ENCODE results near the gene EPYC. TPM values are rescaled to one million over a fixed set of nuclear protein-coding genes. Genes with fewer than 3 reads are reported as not detected.

The EPYC gene
- total and polyA plus RNA-seq, 2 of the 13 experiments (the other 11 are each of a cell fraction or from before 2014, with no cell fraction given) = not detected

DNA sequence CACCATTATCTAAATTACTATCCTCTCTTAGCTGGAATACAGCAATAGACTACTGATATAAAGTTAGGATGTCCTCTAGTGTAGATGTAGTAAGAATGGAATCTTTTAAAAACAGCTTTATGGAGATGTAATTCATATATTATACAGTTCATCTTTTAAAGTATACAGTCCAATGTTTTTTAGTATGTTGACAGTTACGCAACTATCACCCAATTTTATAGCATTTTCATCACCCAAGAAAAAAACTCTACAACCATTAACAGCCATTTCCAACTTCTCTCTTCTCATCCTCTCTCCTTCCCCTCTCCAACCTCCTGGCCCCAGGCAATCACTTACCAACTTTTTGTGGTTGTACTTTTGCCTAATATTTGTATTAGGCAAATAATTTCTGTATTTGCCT, 22.6 kb downstream of the EPYC start:
- no peak overlapping the region for H3K9ac ChIP-seq (ENCODE audit: insufficient read depth, low read depth, low read length)
- no peaks in the 10 kb centered on the region for H4K20me1 ChIP-seq (ENCODE audit: insufficient read depth, low read length)
- no peak for FAIRE-seq
- no TSS peak for BruUV-seq (replicated peaks)
- WGBS (ENCODE audit: low lambda C conversion rate) = 23% methylated on average over 1 of the region's 1 CpG
- no peak for ATAC-seq
- no peak overlapping the region for H3K4me2 ChIP-seq (ENCODE audit: low read depth, low read length)
- H3K27ac ChIP-seq (ENCODE audit: extremely low read length, insufficient read depth, low read length) = no peak overlapping the region
- intact Hi-C loops (cut with micrococcal nuclease; ENCODE audit: unreplicated experiment) (no loop called here), in situ Hi-C loops (cut with HindIII; ENCODE audit: extremely low pct_ligation_motif_present, low pct_unique_long_range_greater_than_20kb) (loop anchor here (10.0 kb wide), 1 partner anchor 123 kb away; no protein-coding TSS in a partner anchor)
- TF ChIP-seq ZBTB42 (CRISPR knock-in tag; IDR thresholded peaks at IDR 0.05) = no peak
- ChIA-PET CTCF (ENCODE audit: low intra/inter-chr PET ratio, low total read pairs) (no interaction called here), POLR2A (no interaction called here)
- H3K27me3 ChIP-seq (ENCODE audit: control insufficient read depth in 1 of 2, insufficient read depth in 2 of 2, low read length in 2 of 2) = no peaks in the 10 kb centered on the region
- no peak overlapping the region for H2AFZ ChIP-seq (ENCODE audit: low read length)
- H3K4me3 ChIP-seq (replicated peaks in 1 of 3; ENCODE audit: insufficient read depth in 1 of 3, low read depth in 2 of 3, low read length in 3 of 3) = no peak overlapping the region
- no peaks in the 10 kb centered on the region for H3K79me2 ChIP-seq (ENCODE audit: insufficient read depth, low read length)
- H3K9me3 ChIP-seq (ENCODE audit: low read length) = no peaks in the 10 kb centered on the region
- no peaks in the 10 kb centered on the region for H3K4me1 ChIP-seq (ENCODE audit: insufficient read depth, low read length)
- no peaks in the 10 kb centered on the region for H3K36me3 ChIP-seq (replicated peaks in 1 of 2; ENCODE audit: control insufficient read depth in 1 of 2, insufficient read depth in 2 of 2, low read length in 2 of 2)
- no peak for DNase-seq (ENCODE audit: low spot score)

DNA sequence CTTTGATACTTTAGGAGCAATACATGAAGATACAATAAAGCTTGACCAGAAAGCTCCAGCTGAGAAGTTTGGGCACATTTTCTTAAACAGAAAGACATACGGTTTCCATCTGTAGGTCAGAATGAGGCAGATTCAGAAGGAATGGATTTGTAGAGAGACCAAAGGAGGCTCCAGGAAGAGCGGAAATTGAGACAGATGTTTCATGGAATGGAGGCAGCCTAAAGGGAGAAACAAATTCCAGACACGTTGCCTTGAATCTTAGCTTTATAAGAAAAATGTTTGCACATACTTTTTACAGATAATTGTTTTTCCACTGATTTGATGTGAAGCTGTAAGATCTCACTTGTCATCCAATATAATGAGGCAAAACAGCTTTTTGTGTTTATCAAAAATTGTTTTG, 24.8 kb downstream of the EPYC start:
- BruUV-seq (replicated peaks) = no TSS peak
- H2AFZ ChIP-seq (ENCODE audit: low read length) = no peak overlapping the region
- CTCF ChIA-PET (ENCODE audit: low intra/inter-chr PET ratio, low total read pairs) = no interaction called here
- 1% methylated on average over 3 of the region's 3 CpGs for WGBS (ENCODE audit: low lambda C conversion rate)
- intact Hi-C loops (cut with micrococcal nuclease; ENCODE audit: unreplicated experiment) (no loop called here), in situ Hi-C loops (cut with HindIII; ENCODE audit: extremely low pct_ligation_motif_present, low pct_unique_long_range_greater_than_20kb) (loop anchor here (10.0 kb wide), 1 partner anchor 125 kb away; no protein-coding TSS in a partner anchor)
- no peak for DNase-seq (ENCODE audit: low spot score)
- no peaks in the 10 kb centered on the region for H3K36me3 ChIP-seq (replicated peaks in 1 of 2; ENCODE audit: control insufficient read depth in 1 of 2, insufficient read depth in 2 of 2, low read length in 2 of 2)
- no peaks in the 10 kb centered on the region for H4K20me1 ChIP-seq (ENCODE audit: insufficient read depth, low read length)
- H3K4me3 ChIP-seq (replicated peaks in 1 of 3; ENCODE audit: insufficient read depth in 1 of 3, low read depth in 2 of 3, low read length in 3 of 3) = no peak overlapping the region
- no peaks in the 10 kb centered on the region for H3K79me2 ChIP-seq (ENCODE audit: insufficient read depth, low read length)
- no peaks in the 10 kb centered on the region for H3K4me1 ChIP-seq (ENCODE audit: insufficient read depth, low read length)
- H3K27me3 ChIP-seq (ENCODE audit: control insufficient read depth in 1 of 2, insufficient read depth in 2 of 2, low read length in 2 of 2) = no peaks in the 10 kb centered on the region
- H3K9ac ChIP-seq (ENCODE audit: insufficient read depth, low read depth, low read length) = no peak overlapping the region
- no peaks in the 10 kb centered on the region for H3K9me3 ChIP-seq (ENCODE audit: low read length)
- no peak for ATAC-seq
- H3K27ac ChIP-seq (ENCODE audit: extremely low read length, insufficient read depth, low read length) = no peak overlapping the region
- no peak for FAIRE-seq
- H3K4me2 ChIP-seq (ENCODE audit: low read depth, low read length) = no peak overlapping the region
- POLR2A ChIA-PET = no interaction called here
- TF ChIP-seq, protein P1, sequence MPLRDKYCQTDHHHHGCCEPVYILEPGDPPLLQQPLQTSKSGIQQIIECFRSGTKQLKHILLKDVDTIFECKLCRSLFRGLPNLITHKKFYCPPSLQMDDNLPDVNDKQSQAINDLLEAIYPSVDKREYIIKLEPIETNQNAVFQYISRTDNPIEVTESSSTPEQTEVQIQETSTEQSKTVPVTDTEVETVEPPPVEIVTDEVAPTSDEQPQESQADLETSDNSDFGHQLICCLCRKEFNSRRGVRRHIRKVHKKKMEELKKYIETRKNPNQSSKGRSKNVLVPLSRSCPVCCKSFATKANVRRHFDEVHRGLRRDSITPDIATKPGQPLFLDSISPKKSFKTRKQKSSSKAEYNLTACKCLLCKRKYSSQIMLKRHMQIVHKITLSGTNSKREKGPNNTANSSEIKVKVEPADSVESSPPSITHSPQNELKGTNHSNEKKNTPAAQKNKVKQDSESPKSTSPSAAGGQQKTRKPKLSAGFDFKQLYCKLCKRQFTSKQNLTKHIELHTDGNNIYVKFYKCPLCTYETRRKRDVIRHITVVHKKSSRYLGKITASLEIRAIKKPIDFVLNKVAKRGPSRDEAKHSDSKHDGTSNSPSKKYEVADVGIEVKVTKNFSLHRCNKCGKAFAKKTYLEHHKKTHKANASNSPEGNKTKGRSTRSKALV (CRISPR knock-in tag; IDR thresholded peaks at IDR 0.05) = no peak
- TF ChIP-seq SP140L (CRISPR knock-in tag; IDR thresholded peaks at IDR 0.05; ENCODE audit: borderline replicate concordance) (no peak), NFE2L2 (IDR thresholded peaks at IDR 0.05; ENCODE audit: low read length) (no peak), TOPORS (CRISPR knock-in tag; IDR thresholded peaks at IDR 0.05) (no peak), FOXO1 (CRISPR knock-in tag; IDR thresholded peaks at IDR 0.05) (no peak), CCDC6 (CRISPR knock-in tag; IDR thresholded peaks at IDR 0.05) (no peak), ZNF468 (CRISPR knock-in tag; IDR thresholded peaks at IDR 0.05) (no peak), ZNF724P (CRISPR knock-in tag; IDR thresholded peaks at IDR 0.05; ENCODE audit: borderline replicate concordance) (no peak)
